H1 (cell line): ENCODE results near the gene TEX14. TPM values are rescaled to one million over a fixed set of nuclear protein-coding genes. Genes with fewer than 3 reads are reported as not detected.

ENCODE experiments used
- CBX5 ChIP-seq: fragments of 300-800, 300-1000 bp; sonication (generic); IDR thresholded peaks from 2 replicates; pipeline ENCODE4 v1.7.1; 2016; ENCODE audit warnings: antibody characterized with exemption, low read length, low read depth
- CTBP2 ChIP-seq: IDR thresholded peaks from 2 replicates; pipeline ENCODE4 v1.7.0; 2011; ENCODE audit warnings: borderline replicate concordance, mild to moderate bottlenecking, moderate library complexity, mixed read lengths, low read length; ENCODE audit not compliant: insufficient read depth, insufficient read length
- KDM4A ChIP-seq: IDR thresholded peaks from one replicate; pipeline ENCODE4 v1.7.1; 2012; ENCODE audit warnings: low read depth, mild to moderate bottlenecking, moderate library complexity, low read length, inconsistent platforms; ENCODE audit not compliant: severe bottlenecking
- POLR2AphosphoS5 ChIP-seq: IDR thresholded peaks from 2 replicates; pipeline ENCODE4 v1.6.1; 2011; ENCODE audit warnings: low read depth, low read length
- SAP30 ChIP-seq: fragments of 300-600 bp; sonication (generic); IDR thresholded peaks from 2 replicates; pipeline ENCODE4 v1.7.1; 2012; ENCODE audit warnings: low read length, moderate library complexity, mild to moderate bottlenecking, inconsistent platforms; ENCODE audit not compliant: insufficient read depth, insufficient replicate concordance
- SRF ChIP-seq: IDR thresholded peaks from 2 replicates; pipeline ENCODE4 v1.6.1; 2011; ENCODE audit warnings: mild to moderate bottlenecking, low read depth, low read length, moderate library complexity
- polyA plus RNA-seq, 7 experiments: library from polyadenylated mRNA; depleted of rRNA in 3 of 7; stranded (reverse) in 5 of 7; unstranded in 2 of 7; fragments of >200 nt in 5 of 7; fragments of 200-250 nt in 2 of 7; gene quantifications; 1 replicate in 5 of 7; 2 replicates in 1 of 7; 4 replicates in 1 of 7; pipeline versions ENCODE4 v1.2.1 to v1.2.3, GENCODE V29; 2011 to 2013; ENCODE audit warnings: missing spikeins in 2 of 7, mixed read lengths in 2 of 7
- total RNA-seq: library from RNA; stranded (reverse); fragmentation: NEBNext Ultra II Directional; extraction: Animal tissue kit (Norgen Biotek cat#: 25700); gene quantifications from 2 replicates; pipeline ENCODE4 v1.2.1, GENCODE V29; 2021
- TF ChIP-seq, protein P1 (sequence below): IDR thresholded peaks from 2 replicates; pipeline ENCODE4 v1.6.1; 2011; ENCODE audit warnings: low read depth, mild to moderate bottlenecking, low read length; ENCODE audit not compliant: insufficient read depth

The TEX14 gene
- total and polyA plus RNA-seq, 2 of the 8 experiments (the other 6 are each of a cell fraction or from before 2014, with no cell fraction given), result 0.83 to 2.5 TPM

DNA sequence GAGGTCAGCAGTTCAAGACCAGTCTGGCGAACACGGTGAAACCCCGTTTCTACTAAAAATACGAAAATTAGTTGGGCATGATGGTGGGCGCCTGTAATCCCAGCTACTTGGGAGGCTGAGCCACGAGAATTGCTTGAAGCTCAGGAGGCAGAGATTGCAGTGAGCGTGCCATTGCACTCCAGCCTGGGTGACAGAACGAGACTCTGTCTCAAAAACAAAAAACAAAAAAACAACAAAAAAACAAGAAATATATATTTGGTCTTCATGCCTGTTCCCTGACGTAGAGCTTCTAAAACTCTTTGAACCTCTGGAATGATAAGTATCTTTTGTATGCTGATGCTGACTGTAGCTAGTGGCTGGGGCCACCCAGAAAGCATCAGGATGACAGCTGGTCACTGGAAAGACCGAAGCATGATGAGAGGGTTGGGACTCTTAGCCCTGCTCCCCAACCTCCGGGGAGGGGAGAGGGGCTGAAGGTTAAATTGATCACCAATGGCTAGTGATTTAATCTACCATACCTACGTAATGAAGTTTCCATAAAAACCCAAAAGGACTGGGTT is 54.8 kb downstream of the TEX14 start (continued):
- TF ChIP-seq, protein P1, sequence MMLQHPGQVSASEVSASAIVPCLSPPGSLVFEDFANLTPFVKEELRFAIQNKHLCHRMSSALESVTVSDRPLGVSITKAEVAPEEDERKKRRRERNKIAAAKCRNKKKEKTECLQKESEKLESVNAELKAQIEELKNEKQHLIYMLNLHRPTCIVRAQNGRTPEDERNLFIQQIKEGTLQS, result no peak
- TF ChIP-seq POLR2AphosphoS5, result no peak
- no peak for TF ChIP-seq CTBP2
- TF ChIP-seq CBX5, result no peak
- TF ChIP-seq KDM4A, result no peak
- no peak for TF ChIP-seq SRF
- no peak for TF ChIP-seq SAP30
